Fibroblast of lung (primary cell): Measurements from ENCODE around the gene CRISP1. TPM values are rescaled to one million over a fixed set of nuclear protein-coding genes. Genes with fewer than 3 reads are reported as not detected.
"Not testable (repeated sequence)": the region's sequence is repeated elsewhere in the genome, so short reads cannot be mapped to it uniquely, and the experiment has no call there.

Experiments used
- DNase-seq, 2 donors: peaks; one replicate each; pipeline versions ENCODE4 v3.0.0 to v3.0.0-alpha.2; 2010; ENCODE audit warnings: low read depth in 2 of 2
- H2AFZ ChIP-seq: 2 replicates; pipeline ENCODE4 v1.5.1; 2012; ENCODE audit warnings: low read length, control low read depth, inconsistent platforms
- H3K27ac ChIP-seq: 2 replicates; pipeline ENCODE4 v1.5.1; 2011; ENCODE audit warnings: low read length, control low read depth; ENCODE audit not compliant: insufficient read depth
- H3K27me3 ChIP-seq: 2 replicates; pipeline ENCODE4 v1.5.1; 2011; ENCODE audit warnings: mild to moderate bottlenecking, low read length; ENCODE audit not compliant: control insufficient read depth, insufficient read depth
- H3K36me3 ChIP-seq: 2 replicates; pipeline ENCODE4 v1.5.1; 2011; ENCODE audit warnings: low read length; ENCODE audit not compliant: control insufficient read depth, insufficient read depth
- H3K4me1 ChIP-seq: 2 replicates; pipeline ENCODE4 v1.5.1; 2011; ENCODE audit warnings: low read length; ENCODE audit not compliant: control insufficient read depth, insufficient read depth; ENCODE audit errors: extremely low read depth
- H3K4me2 ChIP-seq: 2 replicates; pipeline ENCODE4 v1.5.1; 2011; ENCODE audit warnings: low read length, control low read depth; ENCODE audit not compliant: insufficient read depth; ENCODE audit errors: extremely low read depth
- H3K4me3 ChIP-seq, 4 experiments: fragments of 200-600 bp in 1 of 4; sonication (generic) in 1 of 4; replicated peaks in 1 of 4; 2 replicates each; pipeline ENCODE4 v1.5.1; 2011 to 2016; ENCODE audit warnings: low read length in 4 of 4, low read depth in 3 of 4, mild to moderate bottlenecking in 3 of 4, control low read depth in 2 of 4, inconsistent platforms in 1 of 4, mixed read lengths in 1 of 4; ENCODE audit not compliant: insufficient read depth in 1 of 4; ENCODE audit errors: control extremely low read depth in 1 of 4
- H3K79me2 ChIP-seq: 2 replicates; pipeline ENCODE4 v1.5.1; 2012; ENCODE audit warnings: mild to moderate bottlenecking, low read length, inconsistent platforms; ENCODE audit not compliant: control insufficient read depth, insufficient read depth
- H3K9ac ChIP-seq: 2 replicates; pipeline ENCODE4 v1.5.1; 2011; ENCODE audit warnings: mild to moderate bottlenecking, low read length, control low read depth; ENCODE audit not compliant: insufficient read depth
- H3K9me3 ChIP-seq: 2 replicates; pipeline ENCODE4 v1.5.1; 2012; ENCODE audit warnings: low read depth, low read length; ENCODE audit not compliant: control insufficient read depth, insufficient read depth
- H4K20me1 ChIP-seq: 2 replicates; pipeline ENCODE4 v1.5.1; 2011; ENCODE audit warnings: low read length; ENCODE audit not compliant: control insufficient read depth, insufficient read depth; ENCODE audit errors: extremely low read depth
- EZH2 ChIP-seq: IDR thresholded peaks from 2 replicates; pipeline ENCODE4 v1.5.1; 2012; ENCODE audit warnings: low read length, control low read depth, mild to moderate bottlenecking; ENCODE audit errors: missing control alignments
- polyA plus RNA-seq, 2 donors: library from polyadenylated mRNA; depleted of rRNA in 1 of 2; stranded (reverse) in 1 of 2; unstranded in 1 of 2; fragments of >200 nt; gene quantifications; 2 replicates each; pipeline ENCODE4 v1.2.1, GENCODE V29; 2011 to 2012; ENCODE audit warnings: missing spikeins in 1 of 2
- total RNA-seq: library from RNA; depleted of rRNA; stranded (reverse); fragments of >200 nt; gene quantifications from 2 replicates; pipeline ENCODE4 v1.2.1, GENCODE V29; 2014
- TF ChIP-seq, protein P1 (sequence below), 2 donors: IDR thresholded peaks in 1 of 2; conservative IDR thresholded peaks in 1 of 2; 1 replicate in 1 of 2; 2 replicates in 1 of 2; pipeline ENCODE4 v1.5.1; 2011 to 2012; ENCODE audit warnings: low read length in 2 of 2, control low read depth in 1 of 2, inconsistent platforms in 1 of 2, low read depth in 1 of 2, mild to moderate bottlenecking in 1 of 2

CRISP1 gene
- total and polyA plus RNA-seq, 2 donors (not counting 1 experiment from before 2014, with no cell fraction given) = not detected

GRCh38 chr6:49898904-49899566 lies 32.7 kb upstream of the CRISP1 start:
- no peak for TF ChIP-seq EZH2
- TF ChIP-seq, protein P1, sequence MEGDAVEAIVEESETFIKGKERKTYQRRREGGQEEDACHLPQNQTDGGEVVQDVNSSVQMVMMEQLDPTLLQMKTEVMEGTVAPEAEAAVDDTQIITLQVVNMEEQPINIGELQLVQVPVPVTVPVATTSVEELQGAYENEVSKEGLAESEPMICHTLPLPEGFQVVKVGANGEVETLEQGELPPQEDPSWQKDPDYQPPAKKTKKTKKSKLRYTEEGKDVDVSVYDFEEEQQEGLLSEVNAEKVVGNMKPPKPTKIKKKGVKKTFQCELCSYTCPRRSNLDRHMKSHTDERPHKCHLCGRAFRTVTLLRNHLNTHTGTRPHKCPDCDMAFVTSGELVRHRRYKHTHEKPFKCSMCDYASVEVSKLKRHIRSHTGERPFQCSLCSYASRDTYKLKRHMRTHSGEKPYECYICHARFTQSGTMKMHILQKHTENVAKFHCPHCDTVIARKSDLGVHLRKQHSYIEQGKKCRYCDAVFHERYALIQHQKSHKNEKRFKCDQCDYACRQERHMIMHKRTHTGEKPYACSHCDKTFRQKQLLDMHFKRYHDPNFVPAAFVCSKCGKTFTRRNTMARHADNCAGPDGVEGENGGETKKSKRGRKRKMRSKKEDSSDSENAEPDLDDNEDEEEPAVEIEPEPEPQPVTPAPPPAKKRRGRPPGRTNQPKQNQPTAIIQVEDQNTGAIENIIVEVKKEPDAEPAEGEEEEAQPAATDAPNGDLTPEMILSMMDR (conservative IDR thresholded peaks at IDR 0.05 in 1 of 2, IDR thresholded peaks at IDR 0.05 in 1 of 2; ENCODE audit: low read depth in 1 of 2, low read length in 2 of 2) = no peak

DNA sequence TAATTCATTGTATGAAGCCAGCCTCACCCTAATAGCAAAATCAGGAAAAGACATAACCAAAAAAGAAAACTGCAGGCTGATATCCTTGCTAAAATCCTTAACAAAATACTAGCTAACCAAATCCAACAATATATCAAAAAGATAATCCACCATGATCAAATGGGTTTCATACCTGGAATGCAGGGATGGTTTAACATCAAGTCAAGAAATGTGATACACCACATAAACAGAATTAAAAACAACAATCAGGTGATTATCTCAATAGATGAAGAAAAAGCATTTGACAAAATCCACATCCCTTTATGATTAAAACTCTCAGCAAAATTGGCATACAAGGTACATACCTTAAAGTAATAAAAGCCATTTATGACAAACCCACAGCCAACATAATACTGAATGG lies 29.2 kb upstream of the CRISP1 start:
- H3K27ac ChIP-seq, H3K27me3 ChIP-seq, H3K9me3 ChIP-seq, H3K4me2 ChIP-seq, H3K4me1 ChIP-seq, H3K9ac ChIP-seq, H2AFZ ChIP-seq, DNase-seq, H4K20me1 ChIP-seq, H3K4me3 ChIP-seq, H3K36me3 ChIP-seq, H3K79me2 ChIP-seq: not testable (repeated sequence)

More at GRCh38 chr6:49898904-49899566, 32.7 kb upstream of the CRISP1 start:
- H3K36me3 ChIP-seq = no peaks in the 10 kb centered on the region
- H3K4me2 ChIP-seq = no peak overlapping the region
- no peak overlapping the region for H3K9ac ChIP-seq
- H3K27me3 ChIP-seq = no peaks in the 10 kb centered on the region
- H3K27ac ChIP-seq = no peak overlapping the region
- no peak overlapping the region for H2AFZ ChIP-seq
- H3K4me1 ChIP-seq = no peaks in the 10 kb centered on the region
- H3K4me3 ChIP-seq = no peak overlapping the region
- no peaks in the 10 kb centered on the region for H3K9me3 ChIP-seq
- no peaks in the 10 kb centered on the region for H4K20me1 ChIP-seq
- no peaks in the 10 kb centered on the region for H3K79me2 ChIP-seq
- no peak for DNase-seq

DNA sequence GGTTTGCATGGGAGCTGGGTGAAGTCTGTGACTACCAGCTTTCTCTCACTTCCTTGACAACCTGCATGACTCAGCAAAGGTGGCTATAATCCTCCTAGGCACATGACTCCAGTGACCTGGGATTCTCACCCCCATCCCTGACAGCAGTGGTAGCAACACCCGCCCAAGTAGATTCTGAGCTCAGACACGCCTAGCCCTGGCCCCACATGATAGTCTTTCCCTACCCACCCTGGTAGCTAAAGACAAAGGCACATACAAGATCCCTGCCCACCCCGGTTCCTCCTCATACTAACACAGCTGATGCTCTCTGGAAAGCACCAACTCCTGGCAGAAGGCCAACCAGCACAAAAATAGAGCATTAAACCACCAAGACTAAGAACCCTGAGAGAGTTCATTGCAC lies 25.9 kb upstream of the CRISP1 start:
- Histone ChIP-seq H3K4me2 (no peak overlapping the region), H3K79me2 (no peaks in the 10 kb centered on the region), H3K4me1 (no peaks in the 10 kb centered on the region), H3K27me3 (no peaks in the 10 kb centered on the region), H2AFZ (no peak overlapping the region), H3K9ac (no peak overlapping the region), H3K27ac (no peak overlapping the region), H4K20me1 (no peaks in the 10 kb centered on the region), H3K9me3 (no peaks in the 10 kb centered on the region), H3K4me3 (no peak overlapping the region), H3K36me3 (no peaks in the 10 kb centered on the region)
- TF ChIP-seq, protein P1 (conservative IDR thresholded peaks at IDR 0.05 in 1 of 2, IDR thresholded peaks at IDR 0.05 in 1 of 2; ENCODE audit: low read depth in 1 of 2, low read length in 2 of 2) = no peak
- no peak for DNase-seq
